LHCN-M2 (cell line): ENCODE results near the gene APOD. TPM values are rescaled to one million over a fixed set of nuclear protein-coding genes. Genes with fewer than 3 reads are reported as not detected.

Experiments
- DNase-seq: peaks from one replicate; pipeline ENCODE4 v3.0.0-alpha.2; 2012; ENCODE audit warnings: low read depth
- total RNA-seq: library from RNA; depleted of rRNA; stranded (reverse); fragments of >200 nt; gene quantifications from 2 replicates; pipeline ENCODE4 v1.2.3, GENCODE V29; 2014

Gene APOD
- total RNA-seq, 1 experiment from 2014 or later = 2.8 TPM

- DNase-seq = no peak
Measured at GRCh38 chr3:195554458-195554857, 29.3 kb downstream of the APOD start.

GRCh38 chr3:195553268-195553667 lies 30.5 kb downstream of the APOD start:
- DNase-seq = no peak

GRCh38 chr3:195551381-195551978 lies 32.3 kb downstream of the APOD start:
- peak; percentile 27 for DNase-seq

- no peak for DNase-seq
Measured at GRCh38 chr3:195550723-195551122, 33.0 kb downstream of the APOD start.

GRCh38 chr3:195549931-195550519 lies 33.7 kb downstream of the APOD start:
- no peak for DNase-seq

GRCh38 chr3:195548987-195549386 lies 34.8 kb downstream of the APOD start:
- DNase-seq = no peak

GRCh38 chr3:195548501-195548900 lies 35.2 kb downstream of the APOD start:
- DNase-seq = no peak

GRCh38 chr3:195548006-195548405 lies 35.7 kb downstream of the APOD start:
- DNase-seq = no peak

- DNase-seq = peak; percentile 83
Measured at GRCh38 chr3:195546130-195546560, 37.6 kb downstream of the APOD start.

- no peak for DNase-seq
Measured at GRCh38 chr3:195544634-195545033, 39.1 kb downstream of the APOD start.

- DNase-seq = no peak
Measured at GRCh38 chr3:195544230-195544536, 39.6 kb downstream of the APOD start.

GRCh38 chr3:195543500-195544229 lies 40.1 kb downstream of the APOD start:
- DNase-seq = no peak

- peak; percentile 86 for DNase-seq
Measured at GRCh38 chr3:195542698-195543499, 40.8 kb downstream of the APOD start, which contains the start of gene PPP1R2. Gene PPP1R2 (minus strand): TSS chr3:195543325. CDS start chr3:195543025, 300 bp downstream.

GRCh38 chr3:195542316-195542697 lies 41.4 kb downstream of the APOD start:
- DNase-seq = peak; percentile 7

GRCh38 chr3:195540511-195540910 lies 43.2 kb downstream of the APOD start:
- DNase-seq = no peak

- no peak for DNase-seq
Measured at GRCh38 chr3:195540027-195540426, 43.7 kb downstream of the APOD start.

- DNase-seq = no peak
Measured at GRCh38 chr3:195539479-195539878, 44.3 kb downstream of the APOD start.

- no peak for DNase-seq
Measured at GRCh38 chr3:195537995-195538394, 45.7 kb downstream of the APOD start.

- no peak for DNase-seq
Measured at GRCh38 chr3:195535293-195535692, 48.4 kb downstream of the APOD start.

GRCh38 chr3:195532834-195533233 lies 50.9 kb downstream of the APOD start:
- no peak for DNase-seq

- DNase-seq = no peak
Measured at GRCh38 chr3:195532345-195532744, 51.4 kb downstream of the APOD start.

GRCh38 chr3:195531683-195532082 lies 52.1 kb downstream of the APOD start:
- no peak for DNase-seq
